ENCODE data around the gene GPAT3.
"Not testable (repeated sequence)": the region's sequence is repeated elsewhere in the genome, so short reads cannot be mapped to it uniquely, and the experiment has no call there.

Gene GPAT3

DNA sequence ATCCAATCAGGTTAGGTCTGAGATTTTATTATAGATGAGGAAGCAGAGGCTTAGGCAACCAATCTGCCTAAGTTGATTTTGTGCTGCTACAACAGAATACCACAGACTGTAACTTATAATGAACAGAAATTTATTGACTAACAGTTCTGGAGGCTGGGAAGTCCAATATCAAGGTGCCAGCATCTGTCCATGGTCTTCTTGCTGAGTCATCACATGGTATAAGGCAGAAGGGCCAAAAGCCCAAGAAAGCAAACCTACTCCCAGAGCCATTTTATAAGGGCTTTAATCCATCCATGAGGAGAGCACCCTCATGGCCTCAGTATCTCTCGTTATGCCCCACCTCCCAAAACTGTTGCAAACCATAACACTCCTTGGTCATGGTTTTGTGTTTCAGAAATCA is 55.8 kb downstream of the GPAT3 start:
- in situ Hi-C loops (cut with MboI; ENCODE audit: low sequenced_read_pairs): no loop called here

DNA sequence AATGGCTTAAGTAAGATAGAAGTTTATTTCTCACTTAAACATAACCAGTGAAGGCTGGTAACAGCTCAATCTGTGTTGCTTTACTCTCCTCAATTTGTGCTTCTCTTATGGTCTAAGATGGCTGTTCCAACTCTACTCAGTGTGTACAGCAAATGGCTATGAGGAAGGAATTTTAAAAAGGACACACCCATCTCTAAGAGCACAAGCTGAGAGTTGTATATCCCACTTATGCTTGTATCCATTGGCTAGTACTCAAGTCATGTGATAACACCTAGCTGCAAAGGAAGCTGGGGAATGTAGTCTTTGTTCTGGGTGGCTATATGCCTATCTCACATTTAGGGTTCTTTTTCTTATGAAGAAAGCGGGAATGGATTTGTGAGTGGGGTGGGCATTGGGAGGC is 63.3 kb downstream of the GPAT3 start:
- in situ Hi-C loops (cut with MboI; ENCODE audit: low sequenced_read_pairs): no loop called here

GRCh38 chr4:83603129-83603528 is 67.2 kb downstream of the GPAT3 start:
- in situ Hi-C loops (cut with MboI; ENCODE audit: low sequenced_read_pairs): no loop called here

- in situ Hi-C loops (cut with MboI; ENCODE audit: low sequenced_read_pairs): no loop called here
These were observed 68.4 kb downstream of the GPAT3 start for GRCh38 chr4:83604321-83604720.

- in situ Hi-C loops (cut with MboI; ENCODE audit: low sequenced_read_pairs): no loop called here
These were observed 69.3 kb downstream of the GPAT3 start for GRCh38 chr4:83605210-83605609.

GRCh38 chr4:83605744-83606172 is 69.8 kb downstream of the GPAT3 start:
- in situ Hi-C loops (cut with MboI; ENCODE audit: low sequenced_read_pairs): no loop called here

DNA sequence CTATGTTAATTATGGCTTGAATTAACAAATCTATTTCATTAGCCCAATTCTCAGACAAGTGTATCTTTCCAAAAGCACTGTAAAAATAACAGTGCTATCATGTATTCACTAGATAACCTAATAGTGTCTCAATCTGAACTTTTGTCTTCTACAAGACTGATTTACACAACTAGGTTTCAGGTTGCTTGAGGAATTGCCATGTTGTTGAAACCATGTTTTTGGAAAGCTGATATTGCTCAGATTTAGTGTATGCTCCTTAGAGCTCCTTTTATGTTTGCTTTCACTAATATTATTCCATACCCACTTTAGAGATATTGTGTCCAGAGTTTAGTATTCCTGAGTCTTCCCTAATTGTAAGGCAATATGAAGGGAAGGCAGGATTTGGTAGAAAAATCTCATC is 70.6 kb downstream of the GPAT3 start:
- in situ Hi-C loops (cut with MboI; ENCODE audit: low sequenced_read_pairs): no loop called here

- in situ Hi-C loops (cut with MboI; ENCODE audit: low sequenced_read_pairs): no loop called here
These were observed 71.0 kb downstream of the GPAT3 start for GRCh38 chr4:83606898-83607297.

DNA sequence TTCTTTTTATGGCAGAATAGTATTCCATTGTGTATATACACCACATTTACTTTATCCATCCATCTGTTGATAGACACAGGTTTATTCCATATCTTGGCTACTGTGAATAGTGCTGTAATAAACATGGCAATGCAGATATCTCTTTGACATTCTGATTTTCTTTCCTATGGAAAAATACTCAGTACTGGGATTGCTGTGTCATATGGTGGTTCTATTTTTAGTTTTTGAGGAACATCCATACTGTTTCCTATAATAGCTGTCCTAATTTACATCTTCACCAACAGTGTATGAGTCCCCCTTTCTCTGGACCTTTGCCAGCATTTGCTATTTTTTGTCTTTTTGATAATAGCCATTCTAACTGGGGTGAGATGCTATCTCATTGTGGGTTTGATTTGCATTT is 73.5 kb downstream of the GPAT3 start:
- in situ Hi-C loops (cut with MboI; ENCODE audit: low sequenced_read_pairs): no loop called here

- in situ Hi-C loops (cut with MboI; ENCODE audit: low sequenced_read_pairs): no loop called here
These were observed 74.8 kb downstream of the GPAT3 start for GRCh38 chr4:83610729-83611128.

- in situ Hi-C loops (cut with MboI; ENCODE audit: low sequenced_read_pairs): no loop called here
These were observed 77.1 kb downstream of the GPAT3 start for GRCh38 chr4:83613023-83613422.

DNA sequence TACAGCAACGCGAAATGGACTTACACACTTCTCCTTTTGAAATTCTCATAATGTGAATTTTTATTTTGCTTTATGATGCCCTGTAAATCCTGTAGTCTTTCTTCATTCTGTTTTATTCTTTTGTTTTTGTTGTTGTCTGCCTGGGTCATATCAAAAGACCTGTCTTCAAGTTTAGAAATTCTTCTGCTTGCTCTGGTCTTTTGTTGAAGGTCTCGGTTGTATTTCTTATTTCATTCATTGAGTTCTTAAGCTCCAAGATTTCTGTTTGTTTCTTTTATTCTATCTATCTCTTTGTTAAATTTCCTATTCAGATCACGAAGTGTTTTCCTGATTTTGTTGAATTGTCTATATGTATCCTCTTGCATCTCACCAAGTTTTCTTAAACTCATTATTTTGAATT is 78.1 kb downstream of the GPAT3 start:
- in situ Hi-C loops (cut with MboI; ENCODE audit: low sequenced_read_pairs): no loop called here

DNA sequence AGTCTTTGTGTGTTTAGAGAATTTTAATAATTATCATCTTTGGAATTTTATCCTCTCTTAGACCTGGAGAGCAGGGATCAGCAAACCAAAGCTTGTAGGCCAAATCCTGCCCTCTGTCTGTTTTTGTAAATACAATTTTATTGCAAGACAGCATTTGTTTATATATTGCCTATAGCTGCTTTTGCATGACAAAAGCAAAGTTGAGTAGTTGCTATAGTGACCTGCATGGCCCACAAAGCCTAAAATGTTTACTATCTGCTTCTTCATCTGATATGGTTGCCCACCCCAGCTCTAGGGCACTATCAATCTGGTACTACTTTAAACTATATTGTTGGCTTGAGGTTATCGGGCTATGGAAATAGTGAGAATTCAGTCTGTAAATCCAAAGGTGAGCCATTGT is 80.3 kb downstream of the GPAT3 start:
- in situ Hi-C loops (cut with MboI; ENCODE audit: low sequenced_read_pairs): no loop called here

DNA sequence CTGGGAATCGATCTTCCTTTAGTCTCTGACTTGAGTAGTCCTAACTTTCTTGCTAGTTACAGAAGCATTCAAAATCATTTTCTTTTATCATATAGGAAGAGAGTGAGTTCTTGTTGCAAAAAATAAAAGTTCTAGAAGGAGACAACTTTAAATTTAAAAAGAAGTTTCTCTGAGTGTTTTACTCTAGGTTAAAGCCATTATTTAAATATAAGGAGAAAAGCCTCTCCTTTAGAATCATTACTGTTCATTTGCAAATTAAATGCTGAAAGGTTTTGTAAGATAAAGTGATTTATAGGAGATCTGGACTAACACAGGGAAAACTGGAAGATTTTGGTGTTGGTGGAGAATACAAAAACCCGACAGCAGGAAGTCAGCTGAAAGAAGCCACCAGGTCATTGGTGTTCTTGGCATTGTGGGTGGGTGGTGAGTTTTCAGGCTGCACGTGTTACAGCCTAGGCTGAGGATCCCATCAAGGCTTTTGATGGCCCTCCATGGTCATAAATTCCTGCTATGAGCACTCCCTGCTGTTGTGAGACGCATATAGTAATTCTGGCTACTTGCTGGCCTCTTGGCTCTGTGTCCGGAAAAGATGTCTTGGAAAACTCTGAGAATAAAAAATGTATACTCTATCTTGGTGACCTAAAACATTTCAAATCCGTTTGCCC is 81.6 kb downstream of the GPAT3 start:
- in situ Hi-C loops (cut with MboI; ENCODE audit: low sequenced_read_pairs): no loop called here

DNA sequence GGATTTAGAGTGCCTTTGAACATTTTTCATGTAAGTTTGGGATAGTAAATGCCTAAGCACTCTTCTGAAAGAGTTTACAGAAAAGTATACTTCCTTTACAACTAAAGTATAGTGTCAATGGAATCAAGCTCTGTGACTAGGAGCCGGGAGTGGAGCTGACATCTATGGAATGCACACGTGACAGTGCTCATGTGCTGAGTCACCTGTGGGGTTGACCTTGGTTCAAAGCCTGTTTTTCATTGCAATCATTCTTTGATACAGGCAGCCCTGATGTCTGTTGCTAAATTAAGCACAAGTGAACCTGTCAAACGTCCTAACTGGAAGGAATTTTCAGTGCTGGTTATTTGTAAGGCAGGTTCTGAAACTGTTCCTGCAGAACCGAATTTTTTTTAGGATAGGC is 82.5 kb downstream of the GPAT3 start:
- in situ Hi-C loops (cut with MboI; ENCODE audit: low sequenced_read_pairs): no loop called here

- in situ Hi-C loops (cut with MboI; ENCODE audit: low sequenced_read_pairs): no loop called here
These were observed 83.2 kb downstream of the GPAT3 start for GRCh38 chr4:83618991-83619645.

GRCh38 chr4:83622127-83622526 is 86.2 kb downstream of the GPAT3 start:
- in situ Hi-C loops (cut with MboI; ENCODE audit: low sequenced_read_pairs): not testable (repeated sequence)

DNA sequence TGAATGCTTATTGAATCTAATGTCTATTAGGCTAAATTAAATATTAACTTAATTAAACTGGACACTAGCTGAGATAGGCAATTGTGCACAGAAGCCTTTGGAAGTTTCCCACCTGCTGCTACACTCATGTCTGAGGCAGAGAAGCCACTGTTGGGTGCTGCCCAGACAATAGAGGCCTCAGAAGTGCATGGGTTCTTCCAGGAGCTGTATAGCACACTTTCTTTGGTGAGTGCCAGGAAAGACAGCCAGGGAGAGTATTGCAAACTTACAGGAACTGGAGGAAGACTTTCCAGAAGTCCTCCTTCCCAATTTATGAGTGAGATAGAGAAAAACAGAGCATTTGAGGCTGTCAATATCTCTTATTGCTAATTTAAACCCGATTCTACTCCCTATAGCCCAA is 89.9 kb downstream of the GPAT3 start:
- in situ Hi-C loops (cut with MboI; ENCODE audit: low sequenced_read_pairs): no loop called here

DNA sequence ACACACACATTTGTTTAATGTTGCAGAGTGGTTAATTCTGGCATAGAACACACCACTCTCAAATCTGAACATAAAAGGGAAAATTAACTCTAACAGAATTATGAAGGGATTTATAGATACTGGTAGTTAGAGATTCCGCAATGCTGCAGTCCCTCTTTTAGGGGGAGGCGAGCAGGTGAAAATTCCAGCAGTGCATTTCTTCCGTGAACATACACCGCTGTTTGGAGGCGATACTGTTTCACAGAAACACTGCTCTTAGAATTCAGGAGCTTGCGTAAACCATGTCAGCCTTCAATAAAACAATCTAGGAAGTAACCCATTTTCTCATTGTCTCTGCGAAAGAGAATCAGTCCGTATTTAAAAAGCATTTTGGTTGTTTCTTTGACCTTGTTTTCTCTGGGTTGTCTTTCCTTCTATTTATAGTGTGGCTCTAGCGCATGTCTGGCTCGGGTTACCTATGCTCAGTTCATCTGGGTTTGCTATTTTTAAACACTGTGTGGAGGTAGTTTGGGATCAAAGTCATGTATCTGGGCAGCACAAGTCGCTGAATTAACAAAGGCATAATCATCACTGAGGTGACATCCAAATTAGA is 90.4 kb downstream of the GPAT3 start:
- in situ Hi-C loops (cut with MboI; ENCODE audit: low sequenced_read_pairs): no loop called here

GRCh38 chr4:83629945-83630721 is 94.2 kb downstream of the GPAT3 start:
- in situ Hi-C loops (cut with MboI; ENCODE audit: low sequenced_read_pairs): no loop called here

DNA sequence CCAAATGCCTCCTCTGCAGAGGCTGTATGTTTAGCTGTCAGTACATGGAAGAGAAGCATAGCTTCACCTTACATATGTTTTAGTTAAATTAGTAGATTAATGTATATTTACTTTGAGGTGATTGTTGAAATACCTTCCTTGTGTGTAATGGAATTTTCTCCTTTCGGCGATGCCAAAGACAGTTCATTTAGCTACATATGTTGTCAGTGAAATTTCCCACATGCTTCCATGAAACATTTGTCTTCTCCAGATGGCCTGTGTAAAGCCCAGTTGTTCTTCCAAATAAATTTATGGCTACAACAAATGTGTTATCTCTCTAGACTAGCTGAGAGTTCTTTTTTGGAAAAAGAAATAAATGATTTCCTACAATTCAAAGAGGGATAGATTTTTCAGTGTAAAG is 95.2 kb downstream of the GPAT3 start:
- in situ Hi-C loops (cut with MboI; ENCODE audit: low sequenced_read_pairs): no loop called here

- in situ Hi-C loops (cut with MboI; ENCODE audit: low sequenced_read_pairs): no loop called here
These were observed 101.0 kb downstream of the GPAT3 start for GRCh38 chr4:83636930-83637329.
